ENCODE measurements around the gene FER1L5. TPM values are rescaled to one million over a fixed set of nuclear protein-coding genes. Genes with fewer than 3 reads are reported as not detected.

Gene FER1L5
- total RNA-seq, 1 donor from 2014 or later, result 0.75 TPM

GRCh38 chr2:96697476-96697875 lies 54.9 kb downstream of the FER1L5 start:
- DNase-seq (ENCODE audit: extremely low spot score, unreplicated experiment), result no peak
- peaks cover 4% of the 10 kb centered on the region for H3K4me1 Mint-ChIP-seq (ENCODE audit: unreplicated experiment)
- H3K36me3 Mint-ChIP-seq, result peaks cover 7% of the 10 kb centered on the region
- H3K27me3 Mint-ChIP-seq, result no peaks in the 10 kb centered on the region
- no peaks in the 10 kb centered on the region for H3K9me3 Mint-ChIP-seq
- H3K27ac Mint-ChIP-seq, result no peak overlapping the region
- no peak overlapping the region for H3K4me3 Mint-ChIP-seq
- TF ChIP-seq, protein P1, sequence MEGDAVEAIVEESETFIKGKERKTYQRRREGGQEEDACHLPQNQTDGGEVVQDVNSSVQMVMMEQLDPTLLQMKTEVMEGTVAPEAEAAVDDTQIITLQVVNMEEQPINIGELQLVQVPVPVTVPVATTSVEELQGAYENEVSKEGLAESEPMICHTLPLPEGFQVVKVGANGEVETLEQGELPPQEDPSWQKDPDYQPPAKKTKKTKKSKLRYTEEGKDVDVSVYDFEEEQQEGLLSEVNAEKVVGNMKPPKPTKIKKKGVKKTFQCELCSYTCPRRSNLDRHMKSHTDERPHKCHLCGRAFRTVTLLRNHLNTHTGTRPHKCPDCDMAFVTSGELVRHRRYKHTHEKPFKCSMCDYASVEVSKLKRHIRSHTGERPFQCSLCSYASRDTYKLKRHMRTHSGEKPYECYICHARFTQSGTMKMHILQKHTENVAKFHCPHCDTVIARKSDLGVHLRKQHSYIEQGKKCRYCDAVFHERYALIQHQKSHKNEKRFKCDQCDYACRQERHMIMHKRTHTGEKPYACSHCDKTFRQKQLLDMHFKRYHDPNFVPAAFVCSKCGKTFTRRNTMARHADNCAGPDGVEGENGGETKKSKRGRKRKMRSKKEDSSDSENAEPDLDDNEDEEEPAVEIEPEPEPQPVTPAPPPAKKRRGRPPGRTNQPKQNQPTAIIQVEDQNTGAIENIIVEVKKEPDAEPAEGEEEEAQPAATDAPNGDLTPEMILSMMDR (conservative IDR thresholded peaks at IDR 0.05), result no peak

DNA sequence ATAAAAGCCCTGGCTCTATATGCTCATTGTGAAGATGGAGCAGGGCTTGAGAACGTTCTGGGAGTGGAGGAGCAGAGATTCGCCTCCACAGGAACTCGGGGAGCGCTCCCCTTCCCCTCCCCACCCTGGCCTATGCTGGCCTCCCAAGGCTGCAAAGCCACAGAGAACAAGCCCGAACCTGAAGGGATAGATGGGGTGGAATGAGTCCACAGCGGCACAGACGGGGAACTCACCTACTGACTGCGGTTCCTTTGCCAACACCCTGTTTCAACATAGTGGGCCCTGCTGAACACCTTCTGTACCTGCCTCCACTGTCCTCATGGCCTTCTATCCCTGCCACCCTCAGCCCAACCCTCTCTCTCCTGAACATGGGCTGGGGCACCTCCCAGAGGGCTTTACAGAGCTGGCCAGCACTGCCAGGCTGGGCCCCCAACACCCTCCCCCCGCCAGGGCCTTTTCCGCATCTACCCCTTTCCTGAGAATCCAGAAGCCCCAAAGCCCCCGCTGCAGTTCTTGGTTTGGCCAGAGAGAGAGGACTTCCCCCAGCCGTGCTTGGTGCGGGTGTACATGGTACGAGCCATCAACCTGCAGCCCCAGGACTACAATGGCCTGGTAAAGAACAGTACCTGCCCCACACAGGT lies 55.8 kb downstream of the FER1L5 start:
- peaks cover 10% of the 10 kb centered on the region for H3K36me3 Mint-ChIP-seq
- TF ChIP-seq, protein P1 (conservative IDR thresholded peaks at IDR 0.05), result no peak
- H3K27me3 Mint-ChIP-seq, result no peaks in the 10 kb centered on the region
- no peak overlapping the region for H3K27ac Mint-ChIP-seq
- H3K4me1 Mint-ChIP-seq (ENCODE audit: unreplicated experiment), result peaks cover 4% of the 10 kb centered on the region
- H3K9me3 Mint-ChIP-seq, result no peaks in the 10 kb centered on the region
- H3K4me3 Mint-ChIP-seq, result no peak overlapping the region
- DNase-seq (ENCODE audit: extremely low spot score, unreplicated experiment), result no peak

DNA sequence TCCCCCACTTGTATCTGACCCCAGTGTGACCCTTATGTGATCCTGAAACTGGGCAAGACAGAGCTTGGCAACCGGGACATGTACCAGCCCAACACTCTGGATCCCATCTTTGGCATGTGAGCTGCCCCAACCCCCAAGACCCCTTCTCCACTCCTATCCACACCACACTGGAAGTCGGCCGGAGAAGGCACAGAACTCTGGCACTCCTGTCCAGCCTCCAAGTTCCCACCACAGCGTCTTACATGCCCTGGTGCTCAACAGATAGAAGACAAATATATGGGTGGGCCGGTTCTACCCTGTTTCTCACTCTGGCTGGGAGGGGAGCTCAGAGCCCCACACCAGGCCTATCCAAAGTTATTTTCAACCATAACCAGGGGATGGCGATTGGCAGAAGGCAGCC lies 56.5 kb downstream of the FER1L5 start:
- Mint-ChIP-seq H3K27me3 (no peaks in the 10 kb centered on the region), H3K9me3 (no peaks in the 10 kb centered on the region), H3K4me3 (no peak overlapping the region), H3K27ac (no peak overlapping the region), H3K36me3 (peaks cover 11% of the 10 kb centered on the region), H3K4me1 (ENCODE audit: unreplicated experiment) (peaks cover 4% of the 10 kb centered on the region)
- TF ChIP-seq, protein P1 (conservative IDR thresholded peaks at IDR 0.05), result no peak
- no peak for DNase-seq (ENCODE audit: extremely low spot score, unreplicated experiment)

GRCh38 chr2:96699621-96700020 lies 57.1 kb downstream of the FER1L5 start:
- Mint-ChIP-seq H3K36me3 (peaks cover 17% of the 10 kb centered on the region), H3K4me1 (ENCODE audit: unreplicated experiment) (no peaks in the 10 kb centered on the region), H3K27me3 (no peaks in the 10 kb centered on the region), H3K9me3 (no peaks in the 10 kb centered on the region), H3K4me3 (no peak overlapping the region), H3K27ac (no peak overlapping the region)
- no peak for DNase-seq (ENCODE audit: extremely low spot score, unreplicated experiment)
- TF ChIP-seq, protein P1 (conservative IDR thresholded peaks at IDR 0.05), result no peak

DNA sequence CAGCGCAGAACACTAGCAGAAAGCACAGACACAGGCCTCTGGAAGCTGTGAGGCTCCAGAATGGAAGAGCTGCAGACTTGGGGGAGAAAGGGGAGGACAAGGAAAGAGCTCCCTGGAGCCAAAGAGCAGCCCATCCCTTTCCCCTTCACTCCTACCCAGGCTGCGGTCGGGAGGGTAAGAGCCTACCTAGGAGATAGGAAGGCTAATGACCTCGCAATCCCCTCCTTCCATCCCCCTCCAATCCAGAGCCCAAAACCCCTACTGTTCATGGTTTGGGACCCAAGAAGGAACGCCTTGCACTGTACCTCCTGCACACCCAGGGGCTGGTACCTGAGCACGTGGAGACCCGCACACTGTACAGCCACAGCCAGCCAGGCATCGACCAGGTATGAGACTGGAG lies 57.5 kb downstream of the FER1L5 start:
- H3K36me3 Mint-ChIP-seq, result peaks cover 18% of the 10 kb centered on the region
- TF ChIP-seq, protein P1 (conservative IDR thresholded peaks at IDR 0.05), result no peak
- no peak for DNase-seq (ENCODE audit: extremely low spot score, unreplicated experiment)
- H3K27ac Mint-ChIP-seq, result no peak overlapping the region
- no peaks in the 10 kb centered on the region for H3K27me3 Mint-ChIP-seq
- H3K4me1 Mint-ChIP-seq (ENCODE audit: unreplicated experiment), result no peaks in the 10 kb centered on the region
- H3K4me3 Mint-ChIP-seq, result no peak overlapping the region
- no peaks in the 10 kb centered on the region for H3K9me3 Mint-ChIP-seq

All from type B pancreatic cell (in vitro differentiated cells).